GM12892 (cell line): ENCODE measurements around the gene PTPRU.

Experiments used
- POLR2A ChIP-seq: IDR thresholded peaks from 2 replicates; pipeline ENCODE4 v1.6.1; 2011; ENCODE audit warnings: low read depth, low read length, control low read depth
- POLR2AphosphoS5 ChIP-seq: IDR thresholded peaks from 2 replicates; pipeline ENCODE4 v1.6.1; 2011; ENCODE audit warnings: low read depth, low read length, control low read depth

- TF ChIP-seq POLR2AphosphoS5 = no peak
- TF ChIP-seq POLR2A = no peak
These were observed 15.1 kb downstream of the PTPRU start for GRCh38 chr1:29251164-29252124.
